Measurements from ENCODE around the gene SSPN. TPM values are rescaled to one million over a fixed set of nuclear protein-coding genes. Genes with fewer than 3 reads are reported as not detected.
A peak's percentile ranks its signal among the peaks of the same experiment; 100 is the strongest.

SSPN gene
- total and polyA plus RNA-seq, 9 of the 15 experiments (the other 6 are each of a cell fraction or from before 2014, with no cell fraction given) = 0.40 TPM; not detected in 8

DNA sequence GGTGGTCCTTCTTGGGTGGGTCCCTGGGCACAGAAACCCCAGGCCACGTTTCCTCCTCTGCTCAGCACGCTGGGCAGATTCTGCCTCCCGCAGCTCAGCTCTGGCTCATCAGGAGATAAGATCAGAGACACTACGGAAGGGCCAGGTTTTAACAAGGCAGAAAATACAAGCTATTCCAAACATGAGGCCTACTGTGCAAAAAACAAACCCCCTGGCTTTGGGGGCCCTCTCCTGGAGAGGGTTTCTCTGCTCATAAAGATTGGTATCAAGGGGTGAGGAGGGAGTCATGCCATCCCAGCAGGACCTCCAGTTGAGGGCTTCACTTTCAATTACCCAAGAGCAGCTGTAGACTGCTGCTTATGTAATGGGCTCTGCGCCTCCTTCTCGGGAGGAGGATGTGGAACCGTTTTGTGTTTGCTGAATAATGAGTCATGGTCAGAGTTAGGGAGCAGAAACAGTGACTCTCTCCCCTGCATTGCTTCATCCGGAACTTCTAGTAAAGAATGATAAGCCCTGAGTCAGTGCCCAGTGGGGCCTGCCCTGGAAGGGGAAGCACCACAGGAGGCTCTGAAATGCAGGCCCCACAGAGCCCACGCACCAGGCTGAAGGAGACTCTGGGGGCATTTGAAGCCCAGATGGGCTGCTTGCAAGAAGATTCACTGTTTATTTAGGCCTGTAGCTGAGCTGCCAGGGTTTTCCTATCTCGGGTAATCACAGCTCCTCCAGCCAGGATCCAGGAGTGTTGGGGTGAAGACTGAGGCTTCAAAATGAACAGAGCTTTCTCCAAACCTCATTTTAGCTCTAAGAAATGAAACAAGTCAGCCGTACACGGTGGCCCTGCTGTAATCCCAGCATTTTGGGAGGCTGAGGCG lies 79.3 kb downstream of the SSPN start (continued):
- TF ChIP-seq NCOR1 (IDR thresholded peaks at IDR 0.05) (peak; percentile 79), MAFG (tag; conservative IDR thresholded peaks at IDR 0.05) (peak; percentile 70), ZNF584 (CRISPR knock-in tag; IDR thresholded peaks at IDR 0.05; ENCODE audit: low read depth) (peak; percentile 84), SAFB (IDR thresholded peaks at IDR 0.05; ENCODE audit: borderline replicate concordance, low read depth, low read length) (no peak), MYNN (IDR thresholded peaks at IDR 0.05) (peak; percentile 87; the same call in 1 of the 2 replicates), MYNN (CRISPR knock-in tag; IDR thresholded peaks at IDR 0.05) (no peak), SMARCA4 (IDR thresholded peaks at IDR 0.05) (peak; percentile 97), SMAD2 (IDR thresholded peaks at IDR 0.05; ENCODE audit: low read depth, low read length) (no peak), SNRNP70 (optimal IDR thresholded peaks at IDR 0.05; ENCODE audit: low read depth, low read length) (no peak), TGIF2 (CRISPR knock-in tag; IDR thresholded peaks at IDR 0.05) (no peak), SP2 (IDR thresholded peaks at IDR 0.05; ENCODE audit: extremely low read depth, low read depth, low read length, poor library complexity, severe bottlenecking) (no peak), ZNF696 (CRISPR knock-in tag; conservative IDR thresholded peaks at IDR 0.05) (no peak), MCM7 (IDR thresholded peaks at IDR 0.05) (no peak), ZNF75A (CRISPR knock-in tag; IDR thresholded peaks at IDR 0.05) (peak; percentile 47; the same call in 1 of the 2 replicates), GABPA (tag; conservative IDR thresholded peaks at IDR 0.05; ENCODE audit: low read depth) (peak; percentile 75), RCOR1 (IDR thresholded peaks at IDR 0.05; ENCODE audit: borderline replicate concordance in 1 of 2, low read depth in 2 of 2, low read length in 2 of 2) (peak in 1 of 2 experiments; percentile 89; a peak in 2 of 4 replicates), HDAC1 (IDR thresholded peaks at IDR 0.05) (peak in 1 of 2 experiments; percentile 65; a peak in 2 of 4 replicates), CBFA2T3 (IDR thresholded peaks at IDR 0.05) (peak; percentile 82), HEY1 (CRISPR knock-in tag; IDR thresholded peaks at IDR 0.05; ENCODE audit: borderline replicate concordance) (peak; percentile 82; the same call in 1 of the 2 replicates), NR2C2 (CRISPR knock-in tag; IDR thresholded peaks at IDR 0.05) (0 out of 2 replicates have a peak, but pooled peaks have one; percentile 48), NR2C2 (tag; IDR thresholded peaks at IDR 0.05) (peak; percentile 90), RFX1 (IDR thresholded peaks at IDR 0.05) (no peak), ZNF184 (CRISPR knock-in tag; IDR thresholded peaks at IDR 0.05) (no peak)
- TF ChIP-seq, protein P1, sequence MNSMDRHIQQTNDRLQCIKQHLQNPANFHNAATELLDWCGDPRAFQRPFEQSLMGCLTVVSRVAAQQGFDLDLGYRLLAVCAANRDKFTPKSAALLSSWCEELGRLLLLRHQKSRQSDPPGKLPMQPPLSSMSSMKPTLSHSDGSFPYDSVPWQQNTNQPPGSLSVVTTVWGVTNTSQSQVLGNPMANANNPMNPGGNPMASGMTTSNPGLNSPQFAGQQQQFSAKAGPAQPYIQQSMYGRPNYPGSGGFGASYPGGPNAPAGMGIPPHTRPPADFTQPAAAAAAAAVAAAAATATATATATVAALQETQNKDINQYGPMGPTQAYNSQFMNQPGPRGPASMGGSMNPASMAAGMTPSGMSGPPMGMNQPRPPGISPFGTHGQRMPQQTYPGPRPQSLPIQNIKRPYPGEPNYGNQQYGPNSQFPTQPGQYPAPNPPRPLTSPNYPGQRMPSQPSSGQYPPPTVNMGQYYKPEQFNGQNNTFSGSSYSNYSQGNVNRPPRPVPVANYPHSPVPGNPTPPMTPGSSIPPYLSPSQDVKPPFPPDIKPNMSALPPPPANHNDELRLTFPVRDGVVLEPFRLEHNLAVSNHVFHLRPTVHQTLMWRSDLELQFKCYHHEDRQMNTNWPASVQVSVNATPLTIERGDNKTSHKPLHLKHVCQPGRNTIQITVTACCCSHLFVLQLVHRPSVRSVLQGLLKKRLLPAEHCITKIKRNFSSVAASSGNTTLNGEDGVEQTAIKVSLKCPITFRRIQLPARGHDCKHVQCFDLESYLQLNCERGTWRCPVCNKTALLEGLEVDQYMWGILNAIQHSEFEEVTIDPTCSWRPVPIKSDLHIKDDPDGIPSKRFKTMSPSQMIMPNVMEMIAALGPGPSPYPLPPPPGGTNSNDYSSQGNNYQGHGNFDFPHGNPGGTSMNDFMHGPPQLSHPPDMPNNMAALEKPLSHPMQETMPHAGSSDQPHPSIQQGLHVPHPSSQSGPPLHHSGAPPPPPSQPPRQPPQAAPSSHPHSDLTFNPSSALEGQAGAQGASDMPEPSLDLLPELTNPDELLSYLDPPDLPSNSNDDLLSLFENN (IDR thresholded peaks at IDR 0.05; ENCODE audit: low read depth in 2 of 2, low read length in 2 of 2) = peak in 1 of 2 experiments; percentile 66; a peak in 2 of 4 replicates
- TF ChIP-seq, protein P2, sequence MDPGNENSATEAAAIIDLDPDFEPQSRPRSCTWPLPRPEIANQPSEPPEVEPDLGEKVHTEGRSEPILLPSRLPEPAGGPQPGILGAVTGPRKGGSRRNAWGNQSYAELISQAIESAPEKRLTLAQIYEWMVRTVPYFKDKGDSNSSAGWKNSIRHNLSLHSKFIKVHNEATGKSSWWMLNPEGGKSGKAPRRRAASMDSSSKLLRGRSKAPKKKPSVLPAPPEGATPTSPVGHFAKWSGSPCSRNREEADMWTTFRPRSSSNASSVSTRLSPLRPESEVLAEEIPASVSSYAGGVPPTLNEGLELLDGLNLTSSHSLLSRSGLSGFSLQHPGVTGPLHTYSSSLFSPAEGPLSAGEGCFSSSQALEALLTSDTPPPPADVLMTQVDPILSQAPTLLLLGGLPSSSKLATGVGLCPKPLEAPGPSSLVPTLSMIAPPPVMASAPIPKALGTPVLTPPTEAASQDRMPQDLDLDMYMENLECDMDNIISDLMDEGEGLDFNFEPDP (CRISPR knock-in tag; IDR thresholded peaks at IDR 0.05) = no peak

Measured in K562 (cell line).